HL-60 (cell line): ENCODE results near the gene C10orf71.

Experiments
- CTCF ChIP-seq: IDR thresholded peaks from one replicate; pipeline ENCODE4 v1.5.1; 2011; ENCODE audit warnings: low read length, control low read depth, inconsistent platforms; ENCODE audit not compliant: insufficient read depth
- TF ChIP-seq, protein P1 (sequence below): IDR thresholded peaks from 2 replicates; pipeline ENCODE4 v1.6.1; 2012; ENCODE audit warnings: low read depth; ENCODE audit not compliant: insufficient replicate concordance

GRCh38 chr10:49361178-49361554, 62.2 kb downstream of the C10orf71 start:
- TF ChIP-seq CTCF: no peak
- TF ChIP-seq, protein P1, sequence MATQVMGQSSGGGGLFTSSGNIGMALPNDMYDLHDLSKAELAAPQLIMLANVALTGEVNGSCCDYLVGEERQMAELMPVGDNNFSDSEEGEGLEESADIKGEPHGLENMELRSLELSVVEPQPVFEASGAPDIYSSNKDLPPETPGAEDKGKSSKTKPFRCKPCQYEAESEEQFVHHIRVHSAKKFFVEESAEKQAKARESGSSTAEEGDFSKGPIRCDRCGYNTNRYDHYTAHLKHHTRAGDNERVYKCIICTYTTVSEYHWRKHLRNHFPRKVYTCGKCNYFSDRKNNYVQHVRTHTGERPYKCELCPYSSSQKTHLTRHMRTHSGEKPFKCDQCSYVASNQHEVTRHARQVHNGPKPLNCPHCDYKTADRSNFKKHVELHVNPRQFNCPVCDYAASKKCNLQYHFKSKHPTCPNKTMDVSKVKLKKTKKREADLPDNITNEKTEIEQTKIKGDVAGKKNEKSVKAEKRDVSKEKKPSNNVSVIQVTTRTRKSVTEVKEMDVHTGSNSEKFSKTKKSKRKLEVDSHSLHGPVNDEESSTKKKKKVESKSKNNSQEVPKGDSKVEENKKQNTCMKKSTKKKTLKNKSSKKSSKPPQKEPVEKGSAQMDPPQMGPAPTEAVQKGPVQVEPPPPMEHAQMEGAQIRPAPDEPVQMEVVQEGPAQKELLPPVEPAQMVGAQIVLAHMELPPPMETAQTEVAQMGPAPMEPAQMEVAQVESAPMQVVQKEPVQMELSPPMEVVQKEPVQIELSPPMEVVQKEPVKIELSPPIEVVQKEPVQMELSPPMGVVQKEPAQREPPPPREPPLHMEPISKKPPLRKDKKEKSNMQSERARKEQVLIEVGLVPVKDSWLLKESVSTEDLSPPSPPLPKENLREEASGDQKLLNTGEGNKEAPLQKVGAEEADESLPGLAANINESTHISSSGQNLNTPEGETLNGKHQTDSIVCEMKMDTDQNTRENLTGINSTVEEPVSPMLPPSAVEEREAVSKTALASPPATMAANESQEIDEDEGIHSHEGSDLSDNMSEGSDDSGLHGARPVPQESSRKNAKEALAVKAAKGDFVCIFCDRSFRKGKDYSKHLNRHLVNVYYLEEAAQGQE: no peak
